Activated CD4-positive, alpha-beta T cell treated with anti-CD3 and anti-CD28 coated beads for 24 hours (primary cell): ENCODE measurements around the gene MYCBP2.

Experiments used
- DNase-seq, 2 donors: peaks; one replicate each; pipeline ENCODE4 v3.0.0-alpha.2; 2020; ENCODE audit warnings: low read depth in 2 of 2

Gene MYCBP2

GRCh38 chr13:77093735-77094134 lies 233.2 kb downstream of the MYCBP2 start:
- DNase-seq = no peak

- no peak for DNase-seq
Measured at GRCh38 chr13:77084755-77085154, 242.1 kb downstream of the MYCBP2 start.

- DNase-seq = no peak
Measured at GRCh38 chr13:77079902-77080413, 246.9 kb downstream of the MYCBP2 start.

GRCh38 chr13:77067519-77067918 lies 259.4 kb downstream of the MYCBP2 start:
- DNase-seq = no peak

- no peak for DNase-seq
Measured at GRCh38 chr13:77065461-77066147, 261.3 kb downstream of the MYCBP2 start.

GRCh38 chr13:77062097-77062496 lies 264.8 kb downstream of the MYCBP2 start:
- DNase-seq = no peak

GRCh38 chr13:77061362-77061761 lies 265.5 kb downstream of the MYCBP2 start:
- no peak for DNase-seq

GRCh38 chr13:77056886-77057285 lies 270.0 kb downstream of the MYCBP2 start:
- DNase-seq = no peak

GRCh38 chr13:77056382-77056781 lies 270.5 kb downstream of the MYCBP2 start:
- no peak for DNase-seq

- DNase-seq = no peak
Measured at GRCh38 chr13:77055158-77055557, 271.7 kb downstream of the MYCBP2 start.

- DNase-seq = no peak
Measured at GRCh38 chr13:77053192-77053591, 273.7 kb downstream of the MYCBP2 start.

GRCh38 chr13:77048681-77049080 lies 278.2 kb downstream of the MYCBP2 start:
- DNase-seq = no peak

GRCh38 chr13:77047649-77048343 lies 279.1 kb downstream of the MYCBP2 start:
- DNase-seq = no peak

GRCh38 chr13:77042566-77043177 lies 284.2 kb downstream of the MYCBP2 start:
- DNase-seq = no peak

GRCh38 chr13:77040835-77041234 lies 286.1 kb downstream of the MYCBP2 start:
- DNase-seq = no peak

GRCh38 chr13:77040076-77040475 lies 286.8 kb downstream of the MYCBP2 start:
- DNase-seq = no peak

GRCh38 chr13:77038907-77039480 lies 287.9 kb downstream of the MYCBP2 start:
- DNase-seq = no peak

- no peak for DNase-seq
Measured at GRCh38 chr13:77036279-77036678, 290.6 kb downstream of the MYCBP2 start.

- DNase-seq = no peak
Measured at GRCh38 chr13:77034881-77035280, 292.0 kb downstream of the MYCBP2 start.

- no peak for DNase-seq
Measured at GRCh38 chr13:77033717-77034302, 293.1 kb downstream of the MYCBP2 start.

- no peak for DNase-seq
Measured at GRCh38 chr13:77031656-77032243, 295.1 kb downstream of the MYCBP2 start.

- no peak for DNase-seq
Measured at GRCh38 chr13:77029436-77029835, 297.5 kb downstream of the MYCBP2 start.
